PC-9 (cell line): ENCODE results near the gene ANGEL2. TPM values are rescaled to one million over a fixed set of nuclear protein-coding genes. Genes with fewer than 3 reads are reported as not detected.

Experiments used
- BruUV-seq: library from RNA; stranded (reverse); fragments of 400-500 nt; replicated peaks from 2 replicates; lab custom pipeline; 2021; lab: Mats Ljungman, UMichigan
- CTCF ChIA-PET: fragments of 300-600 bp; sonication (Branson Sonifier 250); formaldehyde crosslinking; loops from one replicate; lab custom pipeline; 2022; ENCODE audit warnings: antibody characterized with exemption; lab: Charles Lee
- POLR2A ChIA-PET: fragments of 300-600 bp; sonication (Branson Sonifier 250); formaldehyde crosslinking; loops from one replicate; lab custom pipeline; 2022; ENCODE audit warnings: antibody characterized with exemption; ENCODE audit not compliant: unreplicated experiment; lab: Charles Lee
- DNase-seq, 2 experiments: peaks; one replicate each; pipeline versions ENCODE4 v3.0.0 to v3.0.0-alpha.2; 2015 to 2022; ENCODE audit warnings: mixed read lengths in 1 of 2
- H2AFZ ChIP-seq: fragments of 200-600 bp; sonication (generic); 2 replicates; pipeline ENCODE4 v1.8.1; 2017; ENCODE audit warnings: antibody characterized with exemption
- H3F3A ChIP-seq: fragments of 200-600 bp; sonication (generic); 2 replicates; pipeline ENCODE4 v1.8.1; 2017; ENCODE audit warnings: antibody characterized with exemption, mild to moderate bottlenecking, low read depth; ENCODE audit not compliant: insufficient read depth
- H3K27ac ChIP-seq: fragments of 200-600 bp; sonication (generic); 2 replicates; pipeline ENCODE4 v1.6.1; 2016; ENCODE audit warnings: mixed run types
- H3K27me3 ChIP-seq: fragments of 200-600 bp; sonication (generic); 2 replicates; pipeline ENCODE4 v1.6.1; 2016; ENCODE audit warnings: low read depth, mixed run types; ENCODE audit not compliant: insufficient read depth
- H3K36me3 ChIP-seq: fragments of 200-600 bp; sonication (generic); 2 replicates; pipeline ENCODE4 v1.6.1; 2016; ENCODE audit warnings: low read depth, mixed run types
- H3K4me1 ChIP-seq: fragments of 200-600 bp; sonication (generic); replicated peaks from 2 replicates; pipeline ENCODE4 v1.6.1; 2016; ENCODE audit warnings: mixed run types; ENCODE audit not compliant: insufficient read depth
- H3K4me2 ChIP-seq: fragments of 200-600 bp; sonication (generic); 2 replicates; pipeline ENCODE4 v1.6.1; 2017; ENCODE audit warnings: mixed run types
- H3K4me3 ChIP-seq: fragments of 200-600 bp; sonication (generic); 2 replicates; pipeline ENCODE4 v1.6.1; 2016; ENCODE audit warnings: mixed run types
- H3K79me2 ChIP-seq: fragments of 200-600 bp; sonication (generic); 2 replicates; pipeline ENCODE4 v1.6.1; 2017; ENCODE audit warnings: low read depth, mixed run types
- H3K9me2 ChIP-seq: fragments of 200-600 bp; sonication (generic); 2 replicates; pipeline ENCODE4 v1.8.1; 2017; ENCODE audit warnings: mild to moderate bottlenecking; ENCODE audit not compliant: insufficient read depth
- H3K9me3 ChIP-seq: fragments of 200-600 bp; sonication (generic); 2 replicates; pipeline ENCODE4 v1.8.1; 2016; ENCODE audit warnings: low read depth; ENCODE audit not compliant: insufficient read depth
- H4K20me1 ChIP-seq: fragments of 200-600 bp; sonication (generic); 2 replicates; pipeline ENCODE4 v1.8.1; 2017; ENCODE audit not compliant: insufficient read depth
- CTCF ChIP-seq: fragments of 200-600 bp; sonication (generic); conservative IDR thresholded peaks from 2 replicates; pipeline ENCODE4 v1.6.1; 2017; ENCODE audit warnings: mixed run types, antibody characterized with exemption, mild to moderate bottlenecking, moderate library complexity
- EZH2 ChIP-seq: fragments of 200-600 bp; sonication (generic); IDR thresholded peaks from 2 replicates; pipeline ENCODE4 v1.8.0; 2017; ENCODE audit warnings: antibody characterized with exemption, low read depth
- intact Hi-C: fragments of 100-400 bp; cut with micrococcal nuclease; formaldehyde crosslinking; loops from one replicate; pipeline ENCODE4 v1.10.0; 2022; ENCODE audit not compliant: unreplicated experiment
- total RNA-seq: library from RNA; stranded (reverse); gene quantifications from 2 replicates; pipeline ENCODE4 v1.2.3, GENCODE V29; 2021

Gene ANGEL2
- total RNA-seq, 1 experiment from 2014 or later: 42.6 TPM

- Histone ChIP-seq H3K4me1 (no peaks in the 10 kb centered on the region), H2AFZ (no peak overlapping the region), H3K4me3 (no peak overlapping the region), H3K36me3 (no peaks in the 10 kb centered on the region), H3K79me2 (no peaks in the 10 kb centered on the region), H3K4me2 (no peak overlapping the region), H3F3A (no peaks in the 10 kb centered on the region), H3K9me2 (no peaks in the 10 kb centered on the region), H3K27me3 (peaks cover 61% of the 10 kb centered on the region), H3K27ac (no peak overlapping the region), H3K9me3 (no peaks in the 10 kb centered on the region), H4K20me1 (no peaks in the 10 kb centered on the region; the same call in 1 of the 2 replicates)
- intact Hi-C loops: no loop called here
- ChIA-PET POLR2A (no interaction called here), CTCF (interaction anchor here (0.8 kb wide), 1 partner anchor 508 kb away, joined by 4 read pairs; no protein-coding TSS in a partner anchor)
- no TSS peak for BruUV-seq
- TF ChIP-seq EZH2 (no peak), CTCF (no peak)
- no peak for DNase-seq
These were observed 51.6 kb downstream of the ANGEL2 start for GRCh38 chr1:212964102-212964501.

GRCh38 chr1:212962509-212962908 is 53.2 kb downstream of the ANGEL2 start:
- H3K36me3 ChIP-seq: no peaks in the 10 kb centered on the region
- no peak overlapping the region for H2AFZ ChIP-seq
- intact Hi-C loops: no loop called here
- no peaks in the 10 kb centered on the region for H3K9me2 ChIP-seq
- H3K4me2 ChIP-seq: no peak overlapping the region
- BruUV-seq: no TSS peak
- peaks cover 52% of the 10 kb centered on the region for H3K27me3 ChIP-seq
- H3F3A ChIP-seq: no peaks in the 10 kb centered on the region
- no peaks in the 10 kb centered on the region for H3K79me2 ChIP-seq
- H3K9me3 ChIP-seq: no peaks in the 10 kb centered on the region
- no peak overlapping the region for H3K27ac ChIP-seq
- ChIA-PET POLR2A (no interaction called here), CTCF (no interaction called here)
- H3K4me3 ChIP-seq: no peak overlapping the region
- H4K20me1 ChIP-seq: no peaks in the 10 kb centered on the region; the same call in 1 of the 2 replicates
- TF ChIP-seq CTCF (no peak), EZH2 (no peak)
- H3K4me1 ChIP-seq: no peaks in the 10 kb centered on the region
- no peak for DNase-seq

GRCh38 chr1:212960932-212961331 is 54.7 kb downstream of the ANGEL2 start:
- TF ChIP-seq CTCF: no peak
- TF ChIP-seq EZH2: no peak
- Histone ChIP-seq H3K36me3 (no peaks in the 10 kb centered on the region), H3K4me1 (no peaks in the 10 kb centered on the region), H3K4me3 (no peak overlapping the region), H2AFZ (no peak overlapping the region), H3F3A (no peaks in the 10 kb centered on the region), H4K20me1 (no peaks in the 10 kb centered on the region; the same call in 1 of the 2 replicates), H3K27ac (no peak overlapping the region), H3K79me2 (no peaks in the 10 kb centered on the region), H3K4me2 (no peak overlapping the region), H3K9me2 (no peaks in the 10 kb centered on the region), H3K9me3 (no peaks in the 10 kb centered on the region), H3K27me3 (peaks cover 43% of the 10 kb centered on the region)
- ChIA-PET POLR2A (no interaction called here), CTCF (no interaction called here)
- no TSS peak for BruUV-seq
- intact Hi-C loops: no loop called here
- no peak for DNase-seq
